HuH-7.5 (cell line): ENCODE measurements around the gene NXN.

Experiments used
- DNase-seq: peaks from one replicate; pipeline ENCODE4 v3.0.0; 2011; ENCODE audit warnings: low spot score

Gene NXN

GRCh38 chr17:979539-980405, at the start of gene NXN:
Gene NXN, minus strand, starts transcription at chr17:979776.
- DNase-seq: peak; percentile 68

GRCh38 chr17:1027044-1027443, 47.5 kb upstream of the NXN start:
- no peak for DNase-seq

GRCh38 chr17:1026599-1026975, 47.0 kb upstream of the NXN start:
- no peak for DNase-seq

- DNase-seq: no peak
Measured at GRCh38 chr17:1025733-1026598, 46.4 kb upstream of the NXN start.

- DNase-seq: no peak
Measured at GRCh38 chr17:1024076-1024475, 44.5 kb upstream of the NXN start.

- DNase-seq: no peak
Measured at GRCh38 chr17:1022278-1023024, 42.9 kb upstream of the NXN start.

GRCh38 chr17:1021147-1021546, 41.6 kb upstream of the NXN start:
- no peak for DNase-seq

- DNase-seq: no peak
Measured at GRCh38 chr17:1019451-1019850, 39.9 kb upstream of the NXN start.

GRCh38 chr17:1018547-1018946, 39.0 kb upstream of the NXN start:
- no peak for DNase-seq

- DNase-seq: no peak
Measured at GRCh38 chr17:1013729-1014090, 34.1 kb upstream of the NXN start.

GRCh38 chr17:1012823-1013728, 33.5 kb upstream of the NXN start:
- no peak for DNase-seq

GRCh38 chr17:1011760-1012735, 32.5 kb upstream of the NXN start:
- DNase-seq: no peak

GRCh38 chr17:1011138-1011537, 31.6 kb upstream of the NXN start:
- DNase-seq: no peak

- no peak for DNase-seq
Measured at GRCh38 chr17:1010586-1010985, 31.0 kb upstream of the NXN start.

- no peak for DNase-seq
Measured at GRCh38 chr17:1010086-1010450, 30.5 kb upstream of the NXN start.

- peak; percentile 4 for DNase-seq
Measured at GRCh38 chr17:1009229-1010085, 29.9 kb upstream of the NXN start.

- no peak for DNase-seq
Measured at GRCh38 chr17:1008008-1008761, 28.6 kb upstream of the NXN start.

- DNase-seq: no peak
Measured at GRCh38 chr17:1007310-1008007, 27.9 kb upstream of the NXN start.
